NCI-H1417 (cell line): ENCODE results near the gene GJD2.
A peak's percentile ranks its signal among the peaks of the same experiment; 100 is the strongest.

Source experiments
- DNase-seq, 3 experiments: peaks; one replicate each; lab custom pipeline; 2025; lab: John Stamatoyannopoulos, UW

The GJD2 gene

DNA sequence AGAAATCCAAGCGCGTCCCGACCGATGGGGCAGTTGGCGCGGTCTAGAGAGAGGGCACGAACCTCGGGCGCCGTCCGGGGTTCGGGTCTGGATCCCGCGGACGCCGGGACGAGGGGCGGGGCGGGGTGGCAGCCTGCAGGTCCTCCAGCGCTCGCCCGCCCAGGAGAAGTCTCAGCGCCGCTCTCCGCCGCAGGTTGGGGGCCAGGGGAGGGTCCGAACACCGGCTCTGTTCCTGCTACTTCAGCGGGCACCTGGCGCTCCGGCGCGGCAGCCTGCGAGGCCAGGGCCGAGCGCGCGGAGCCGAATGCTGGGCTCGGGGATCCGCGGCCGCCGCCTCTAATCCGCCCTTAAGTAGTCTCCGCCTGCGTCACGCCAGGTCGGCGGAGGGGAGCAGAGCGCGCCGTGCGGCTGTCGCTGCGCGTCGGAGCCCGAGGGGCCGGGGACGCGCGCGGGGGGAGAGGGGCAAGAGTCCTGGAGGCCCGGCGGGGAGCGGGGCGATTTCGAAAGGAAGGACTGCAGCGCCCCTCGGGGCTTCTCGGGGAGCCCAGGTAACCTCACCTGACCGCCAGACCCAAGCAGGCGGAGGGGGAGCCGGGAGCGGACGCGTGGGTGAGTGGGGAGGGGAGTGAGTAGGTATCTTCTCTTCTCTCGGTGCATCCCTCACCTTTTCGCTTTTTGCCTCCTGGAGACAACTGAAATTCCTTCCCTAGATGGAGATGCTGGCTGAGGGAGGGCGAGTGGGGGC, at the start of gene GJD2:
Gene GJD2 (minus strand): TSS at position 325 of the 745 bp plus-strand sequence. CDS start 510 bp downstream, outside the sequence.
- DNase-seq: peak; percentile 15 to 87 (median 87)

- DNase-seq: no peak
Observed at GRCh38 chr15:34804113-34804512, 49.3 kb upstream of the GJD2 start.

- DNase-seq: peak in 1 of 3 experiments; percentile 10
Observed at GRCh38 chr15:34802803-34803750, 48.3 kb upstream of the GJD2 start.

DNA sequence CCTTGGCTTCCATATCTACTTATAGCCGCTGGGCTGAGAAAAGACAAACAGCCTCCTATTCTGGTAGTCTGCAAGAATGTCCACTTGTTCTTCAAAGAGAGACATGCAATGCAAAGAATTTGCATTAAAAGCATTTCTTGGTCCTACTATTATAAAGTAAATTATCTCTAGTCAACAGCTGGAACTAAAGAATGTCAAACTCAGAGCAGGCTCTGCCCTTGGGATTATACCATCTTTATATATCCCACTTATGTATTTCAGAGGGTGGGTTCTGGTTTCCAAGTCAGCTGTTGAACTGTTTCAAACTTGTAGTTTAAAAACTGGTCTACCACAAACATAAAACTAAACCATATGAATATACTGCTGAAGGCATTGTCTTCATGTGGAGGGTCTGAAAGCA, 47.6 kb upstream of the GJD2 start:
- no peak for DNase-seq

DNA sequence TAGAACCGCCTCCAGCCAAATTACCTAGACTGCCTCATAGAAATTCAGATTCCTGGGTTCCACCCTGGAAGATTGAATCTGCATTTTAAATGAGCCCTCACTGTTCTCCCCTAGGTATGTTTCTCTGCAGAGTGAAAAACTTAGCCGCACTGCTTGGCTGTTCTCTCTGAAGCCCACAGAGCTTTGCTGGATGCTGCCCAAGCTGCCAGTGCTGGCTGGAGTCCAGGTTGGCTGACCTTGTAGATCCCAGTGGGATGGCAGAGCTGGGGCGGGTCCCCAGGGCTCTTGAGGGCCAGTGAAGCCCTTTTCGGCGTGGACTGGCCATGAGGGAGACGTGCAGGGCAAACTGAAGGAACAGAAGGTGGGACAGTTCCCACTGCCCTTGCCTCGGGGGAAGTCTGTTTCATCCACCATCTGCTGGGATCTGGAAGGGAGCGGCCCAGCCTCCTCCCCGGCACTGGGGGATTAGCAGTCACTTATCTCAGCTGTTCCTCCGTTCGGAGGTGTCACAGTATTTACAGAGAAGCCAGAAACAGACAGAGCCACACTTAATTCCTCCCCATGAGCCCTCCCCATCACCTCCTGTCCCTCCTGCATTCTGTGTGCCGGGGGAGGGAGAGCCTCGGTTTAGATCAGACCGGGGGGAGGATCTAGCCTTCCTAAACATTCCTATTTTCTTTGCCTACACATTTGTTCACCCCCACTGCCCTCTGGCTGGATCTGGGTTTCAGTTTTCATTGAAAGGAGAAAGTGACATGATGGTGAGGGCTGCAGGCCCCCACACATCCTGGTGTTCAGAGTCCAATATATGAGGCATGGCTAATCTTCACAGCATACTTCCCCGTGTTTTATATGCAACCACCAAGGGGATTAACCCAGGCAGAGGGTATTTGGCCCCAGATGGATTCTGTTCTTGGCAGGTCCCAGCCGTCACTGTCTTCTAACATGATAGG, 44.6 kb upstream of the GJD2 start:
- peak in 1 of 3 experiments; percentile 69 for DNase-seq

DNA sequence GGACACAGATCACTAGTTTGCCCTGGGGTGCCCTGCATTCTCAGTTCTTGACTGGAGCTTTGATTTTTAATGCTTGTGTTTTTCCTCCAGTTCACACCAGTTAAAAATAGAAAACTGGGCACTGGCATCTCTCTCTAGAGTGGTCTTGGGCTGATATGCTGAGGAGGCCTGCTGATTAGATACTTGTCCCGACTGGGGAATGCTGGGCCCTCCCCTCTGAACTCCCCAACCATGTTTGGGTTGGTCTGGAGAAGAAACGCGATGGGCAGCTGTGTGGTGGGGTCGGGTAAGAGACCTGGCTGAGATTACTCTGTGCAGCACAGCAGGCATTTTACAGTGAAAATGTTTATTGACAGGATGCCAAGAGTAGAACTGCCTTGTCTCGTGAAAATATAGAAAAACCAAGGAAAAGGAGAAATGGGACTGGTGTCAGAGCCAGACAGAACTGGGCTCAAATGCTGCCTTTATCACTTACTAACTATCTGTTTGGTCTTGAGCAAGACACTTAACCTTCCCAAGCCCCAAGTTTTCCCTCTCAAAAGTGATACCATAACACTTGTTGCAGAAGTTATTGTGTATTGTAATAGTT, 42.1 kb upstream of the GJD2 start:
- no peak for DNase-seq

GRCh38 chr15:34795267-34796081, 40.7 kb upstream of the GJD2 start, which contains the start of gene ACTC1:
Gene ACTC1 (minus strand): TSS chr15:34795549. CDS start chr15:34794808, 741 bp downstream.
- no peak for DNase-seq

GRCh38 chr15:34794590-34795206, 39.9 kb upstream of the GJD2 start:
- DNase-seq: no peak

DNA sequence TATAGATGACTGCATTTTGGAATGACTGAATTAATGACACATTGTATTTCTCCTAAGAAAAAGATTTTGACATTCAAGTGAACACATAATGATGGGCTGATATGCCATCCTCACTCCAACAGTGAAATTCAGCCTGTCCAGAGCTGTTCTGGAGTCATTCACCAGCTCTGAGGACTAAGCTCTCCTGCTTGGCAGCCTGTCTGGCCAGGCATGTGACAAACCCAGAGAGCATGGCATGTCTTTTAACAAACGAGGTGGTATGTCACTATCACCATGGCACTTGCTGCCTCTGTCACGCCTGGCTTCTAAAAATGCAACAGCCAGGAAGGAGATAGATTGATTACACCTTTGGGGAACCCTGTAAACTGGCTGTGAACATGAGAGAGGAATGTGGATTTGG, 39.1 kb upstream of the GJD2 start:
- no peak for DNase-seq

DNA sequence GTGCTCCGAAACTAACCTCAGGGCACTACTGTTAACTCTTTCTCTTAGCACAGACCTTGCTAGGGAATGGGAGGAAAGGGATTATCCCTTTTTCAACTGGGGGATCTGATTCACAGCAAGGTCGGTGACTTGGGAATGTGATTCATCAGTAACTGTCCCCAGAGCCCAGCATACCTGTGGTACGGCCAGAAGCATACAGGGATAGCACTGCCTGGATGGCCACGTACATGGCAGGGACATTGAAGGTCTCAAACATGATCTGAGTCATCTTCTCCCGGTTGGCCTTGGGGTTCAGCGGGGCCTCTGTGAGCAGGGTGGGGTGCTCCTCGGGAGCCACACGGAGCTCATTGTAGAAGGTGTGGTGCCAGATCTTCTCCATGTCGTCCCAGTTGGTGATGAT, 38.3 kb upstream of the GJD2 start:
- DNase-seq: no peak

DNA sequence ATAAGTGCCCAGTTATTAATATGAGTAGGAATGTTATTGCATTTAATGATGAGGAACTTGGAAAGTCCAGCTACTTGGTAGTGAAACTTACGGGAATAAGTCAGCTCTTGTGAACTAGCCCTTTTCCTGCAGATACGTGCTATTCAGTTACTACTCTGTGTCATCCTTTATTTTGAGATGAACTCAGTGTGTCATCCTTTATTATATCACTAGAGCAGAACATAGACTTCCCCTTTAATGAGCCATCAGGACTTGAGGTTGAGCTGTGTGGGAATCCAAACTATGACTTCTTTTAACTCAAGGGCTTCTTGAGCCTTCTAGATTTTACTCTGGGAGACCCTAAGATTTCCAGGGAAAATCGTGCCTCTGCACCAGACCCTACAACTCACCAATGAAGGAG, 36.9 kb upstream of the GJD2 start:
- no peak for DNase-seq

DNA sequence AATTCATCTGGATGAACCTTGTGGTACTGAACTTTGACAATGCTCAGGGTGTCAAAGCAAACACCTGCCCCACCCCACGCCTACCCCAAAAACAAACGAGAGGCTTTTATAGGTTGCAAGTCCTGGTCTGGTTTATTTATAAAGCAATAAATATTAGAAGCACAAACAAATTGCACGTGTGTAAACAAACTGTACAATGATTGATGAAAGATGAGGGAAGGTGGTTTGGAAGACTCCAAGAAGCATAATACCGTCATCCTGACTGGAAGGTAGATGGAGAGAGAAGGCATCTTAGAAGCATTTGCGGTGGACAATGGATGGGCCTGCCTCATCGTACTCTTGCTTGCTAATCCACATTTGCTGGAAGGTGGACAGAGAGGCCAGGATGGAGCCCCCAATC, 35.3 kb upstream of the GJD2 start:
- DNase-seq: peak in 1 of 3 experiments; percentile 32

DNA sequence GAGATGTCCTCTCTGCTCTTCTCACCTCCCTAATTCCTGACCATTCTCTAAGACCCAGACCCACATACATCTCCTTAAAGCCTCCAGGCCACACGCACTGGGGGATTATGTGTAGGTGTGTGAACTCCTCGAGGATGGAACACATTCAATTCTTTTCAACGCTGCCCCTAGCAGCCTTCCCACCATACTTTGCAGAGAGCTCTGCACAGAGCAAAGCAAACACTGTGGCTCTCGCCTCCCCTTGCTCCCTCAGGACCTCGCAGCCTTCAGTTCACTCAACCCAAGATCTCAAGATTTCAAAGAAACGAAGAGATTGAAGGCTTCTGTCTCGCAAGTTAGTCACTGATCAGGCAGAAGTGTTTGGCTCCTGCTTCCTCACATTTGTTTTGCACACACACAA, 34.5 kb upstream of the GJD2 start:
- no peak for DNase-seq

- no peak for DNase-seq
Observed at GRCh38 chr15:34786206-34786605, 31.4 kb upstream of the GJD2 start.

GRCh38 chr15:34783991-34784390, 29.2 kb upstream of the GJD2 start:
- DNase-seq: no peak

DNA sequence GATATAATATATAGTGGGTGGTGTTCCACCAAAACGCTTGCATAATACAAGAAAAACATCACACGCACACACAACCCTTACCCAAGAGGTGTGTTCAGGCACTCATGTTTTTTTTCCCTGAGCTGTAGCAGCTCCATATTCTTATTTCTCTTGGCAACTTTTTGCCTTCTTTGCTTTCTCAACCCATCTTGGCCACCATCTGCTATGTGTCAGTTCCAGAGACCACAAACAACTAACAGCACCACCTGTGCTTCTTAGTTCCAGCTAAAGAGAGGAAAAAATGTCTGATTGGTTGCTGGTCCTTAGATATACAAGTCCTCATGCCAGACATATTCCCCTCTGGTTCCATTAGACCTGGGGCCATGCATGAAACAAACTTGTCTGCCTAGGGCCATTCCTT, 28.6 kb upstream of the GJD2 start:
- no peak for DNase-seq

DNA sequence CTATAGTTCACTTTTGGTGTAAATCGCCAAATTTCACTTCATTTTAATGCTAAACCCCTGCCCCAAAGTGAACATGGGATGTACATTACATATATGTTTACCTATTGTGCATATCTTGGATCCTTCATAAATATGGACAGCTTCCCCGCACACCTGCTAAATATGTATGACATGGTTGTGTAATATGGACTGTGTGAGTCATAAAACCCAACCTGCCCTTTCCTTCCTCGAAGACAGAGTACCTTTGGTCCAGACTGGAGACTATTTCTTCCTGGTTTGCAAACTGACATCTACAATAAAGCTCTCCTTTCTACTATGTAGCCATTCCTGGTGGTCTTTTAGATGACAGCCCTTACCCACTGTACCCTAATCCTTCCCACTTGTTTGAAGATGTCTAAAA, 28.1 kb upstream of the GJD2 start:
- DNase-seq: no peak

DNA sequence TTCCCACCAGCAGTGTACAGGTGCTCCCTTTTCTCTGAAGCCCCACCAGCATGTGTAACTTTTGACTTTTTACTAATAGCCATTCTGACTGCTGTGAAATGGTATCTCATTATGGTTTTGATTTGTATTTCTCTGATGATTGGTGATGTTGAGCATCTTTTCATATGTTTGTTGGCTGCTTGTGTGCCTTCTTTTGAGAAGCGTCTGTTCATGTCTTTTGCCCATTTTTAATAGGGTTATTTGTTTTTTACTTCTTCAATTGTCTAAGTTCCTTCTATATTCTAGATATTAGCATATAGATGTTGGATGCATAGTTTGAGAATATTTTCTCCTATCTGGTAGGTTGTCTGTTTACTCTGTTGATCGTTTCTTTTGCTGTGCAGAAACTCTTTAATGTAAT, 25.9 kb upstream of the GJD2 start:
- DNase-seq: no peak

DNA sequence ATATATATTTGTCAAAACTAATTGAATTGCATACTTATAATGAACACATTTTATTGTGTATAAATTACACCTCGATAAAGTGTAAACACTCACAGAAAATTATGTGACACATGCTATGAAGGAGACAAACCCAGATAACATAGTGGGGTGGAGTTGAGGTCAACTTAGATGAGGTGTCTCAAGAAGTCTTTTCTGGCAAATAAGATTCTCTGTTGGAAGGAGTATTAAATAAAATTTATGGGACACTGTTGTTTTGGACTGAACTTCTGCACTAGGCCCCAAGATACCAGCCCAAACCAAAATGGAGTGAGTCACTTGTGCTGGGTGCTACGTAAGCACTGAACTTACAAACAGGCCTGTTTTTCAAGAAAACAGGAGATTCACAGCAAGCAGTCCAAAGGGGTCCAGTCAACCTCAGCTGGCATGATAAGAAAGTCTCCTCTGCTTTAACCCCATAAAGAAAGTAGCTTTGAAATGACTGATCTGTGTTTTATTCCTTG, 21.9 kb upstream of the GJD2 start:
- DNase-seq: no peak

DNA sequence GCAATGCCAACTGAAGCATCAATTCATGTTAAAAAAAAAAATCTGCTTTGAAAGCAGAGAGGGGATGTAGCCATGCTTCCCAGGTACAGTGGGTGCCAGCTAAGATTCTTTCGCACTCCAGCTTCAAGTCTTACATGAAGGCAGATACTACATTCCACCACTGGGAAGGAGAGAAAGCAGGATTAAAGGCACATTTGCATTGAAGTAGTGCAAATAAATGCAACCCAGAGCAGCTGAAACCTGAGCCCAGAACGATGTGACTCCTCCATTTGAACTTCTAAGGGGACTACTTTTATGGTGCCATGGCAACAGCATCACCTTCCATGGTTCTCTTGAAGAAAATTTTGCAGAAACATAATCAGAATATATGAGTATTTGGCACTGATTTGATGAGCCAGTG, 19.1 kb upstream of the GJD2 start:
- DNase-seq: peak in 2 of 3 experiments; percentile 12 to 46
